Fibroblast of lung (primary cell): Measurements from ENCODE around the gene LY6G6F.

Experiments
- EZH2 ChIP-seq: IDR thresholded peaks from 2 replicates; pipeline ENCODE4 v1.5.1; 2012; ENCODE audit warnings: low read length, control low read depth, mild to moderate bottlenecking; ENCODE audit errors: missing control alignments
- TF ChIP-seq, protein P1 (sequence below), 2 donors: IDR thresholded peaks in 1 of 2; conservative IDR thresholded peaks in 1 of 2; 1 replicate in 1 of 2; 2 replicates in 1 of 2; pipeline ENCODE4 v1.5.1; 2011 to 2012; ENCODE audit warnings: low read length in 2 of 2, control low read depth in 1 of 2, inconsistent platforms in 1 of 2, low read depth in 1 of 2, mild to moderate bottlenecking in 1 of 2

DNA sequence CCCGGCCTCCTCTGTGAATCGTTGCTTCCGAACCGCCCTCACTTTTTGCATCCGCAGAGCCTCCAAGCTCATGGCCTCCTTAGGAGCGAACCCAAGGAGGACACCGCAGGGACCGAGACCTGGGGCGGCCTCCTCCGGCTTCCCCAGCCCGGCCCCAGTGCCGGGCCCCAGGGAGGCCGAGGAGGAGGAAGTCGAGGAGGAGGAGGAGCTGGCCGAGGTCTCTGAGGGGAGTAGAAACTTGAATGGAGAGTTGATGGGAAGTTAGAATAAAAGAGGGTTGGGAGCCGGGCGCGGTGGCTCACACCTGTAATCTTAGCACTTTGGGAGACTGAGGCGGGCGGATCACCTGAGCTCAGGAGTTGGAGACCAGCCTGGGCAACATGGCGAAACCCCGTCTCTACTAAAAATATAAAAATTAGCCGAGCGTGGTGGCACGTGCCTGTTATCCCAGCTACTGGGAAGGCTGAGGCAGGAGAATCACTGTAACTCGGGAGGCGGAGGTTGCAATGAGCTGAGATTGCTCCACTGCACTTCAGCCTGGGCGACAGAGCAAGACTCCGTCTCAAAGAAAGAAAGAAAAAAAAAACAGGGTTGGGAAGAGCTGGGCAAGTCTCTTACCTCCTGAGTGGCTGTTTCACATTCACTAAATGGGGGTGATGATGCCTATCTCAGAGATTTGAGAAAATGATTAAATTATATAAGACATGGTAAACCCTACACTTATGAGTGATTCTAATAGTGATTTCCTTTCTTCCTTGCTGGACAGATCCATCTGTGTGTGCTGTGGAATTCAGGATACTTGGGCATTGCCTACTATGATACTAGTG, 33.9 kb downstream of the LY6G6F start:
- TF ChIP-seq, protein P1, sequence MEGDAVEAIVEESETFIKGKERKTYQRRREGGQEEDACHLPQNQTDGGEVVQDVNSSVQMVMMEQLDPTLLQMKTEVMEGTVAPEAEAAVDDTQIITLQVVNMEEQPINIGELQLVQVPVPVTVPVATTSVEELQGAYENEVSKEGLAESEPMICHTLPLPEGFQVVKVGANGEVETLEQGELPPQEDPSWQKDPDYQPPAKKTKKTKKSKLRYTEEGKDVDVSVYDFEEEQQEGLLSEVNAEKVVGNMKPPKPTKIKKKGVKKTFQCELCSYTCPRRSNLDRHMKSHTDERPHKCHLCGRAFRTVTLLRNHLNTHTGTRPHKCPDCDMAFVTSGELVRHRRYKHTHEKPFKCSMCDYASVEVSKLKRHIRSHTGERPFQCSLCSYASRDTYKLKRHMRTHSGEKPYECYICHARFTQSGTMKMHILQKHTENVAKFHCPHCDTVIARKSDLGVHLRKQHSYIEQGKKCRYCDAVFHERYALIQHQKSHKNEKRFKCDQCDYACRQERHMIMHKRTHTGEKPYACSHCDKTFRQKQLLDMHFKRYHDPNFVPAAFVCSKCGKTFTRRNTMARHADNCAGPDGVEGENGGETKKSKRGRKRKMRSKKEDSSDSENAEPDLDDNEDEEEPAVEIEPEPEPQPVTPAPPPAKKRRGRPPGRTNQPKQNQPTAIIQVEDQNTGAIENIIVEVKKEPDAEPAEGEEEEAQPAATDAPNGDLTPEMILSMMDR (conservative IDR thresholded peaks at IDR 0.05 in 1 of 2, IDR thresholded peaks at IDR 0.05 in 1 of 2; ENCODE audit: low read depth in 1 of 2, low read length in 2 of 2) = no peak
- no peak for TF ChIP-seq EZH2
